ENCODE results near the gene ADCY3.

ADCY3 gene

DNA sequence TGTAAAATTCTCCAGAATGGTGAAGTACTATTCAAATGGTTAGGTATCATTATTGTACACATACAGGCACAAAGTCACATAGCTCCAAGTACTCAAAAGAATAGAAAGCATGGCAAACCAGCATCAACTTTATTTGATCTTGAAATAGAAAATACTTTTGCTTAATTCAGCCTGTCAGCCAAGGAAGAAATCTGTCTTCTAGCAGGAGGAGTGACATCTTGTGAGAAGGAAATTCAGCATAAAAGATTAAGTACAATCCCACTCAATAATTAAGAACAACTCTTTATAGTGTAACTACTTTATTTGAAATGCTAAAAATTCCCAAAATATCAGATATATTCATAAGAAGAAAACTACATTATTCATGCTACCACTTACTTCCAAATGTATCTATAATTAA, 35.9 kb upstream of the ADCY3 start:
- no peak overlapping the region for H3K4me3 ChIP-seq (ENCODE audit: low read depth, low read length)
- TF ChIP-seq, protein P1, sequence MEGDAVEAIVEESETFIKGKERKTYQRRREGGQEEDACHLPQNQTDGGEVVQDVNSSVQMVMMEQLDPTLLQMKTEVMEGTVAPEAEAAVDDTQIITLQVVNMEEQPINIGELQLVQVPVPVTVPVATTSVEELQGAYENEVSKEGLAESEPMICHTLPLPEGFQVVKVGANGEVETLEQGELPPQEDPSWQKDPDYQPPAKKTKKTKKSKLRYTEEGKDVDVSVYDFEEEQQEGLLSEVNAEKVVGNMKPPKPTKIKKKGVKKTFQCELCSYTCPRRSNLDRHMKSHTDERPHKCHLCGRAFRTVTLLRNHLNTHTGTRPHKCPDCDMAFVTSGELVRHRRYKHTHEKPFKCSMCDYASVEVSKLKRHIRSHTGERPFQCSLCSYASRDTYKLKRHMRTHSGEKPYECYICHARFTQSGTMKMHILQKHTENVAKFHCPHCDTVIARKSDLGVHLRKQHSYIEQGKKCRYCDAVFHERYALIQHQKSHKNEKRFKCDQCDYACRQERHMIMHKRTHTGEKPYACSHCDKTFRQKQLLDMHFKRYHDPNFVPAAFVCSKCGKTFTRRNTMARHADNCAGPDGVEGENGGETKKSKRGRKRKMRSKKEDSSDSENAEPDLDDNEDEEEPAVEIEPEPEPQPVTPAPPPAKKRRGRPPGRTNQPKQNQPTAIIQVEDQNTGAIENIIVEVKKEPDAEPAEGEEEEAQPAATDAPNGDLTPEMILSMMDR (IDR thresholded peaks at IDR 0.05; ENCODE audit: low read depth, low read length), result no peak

DNA sequence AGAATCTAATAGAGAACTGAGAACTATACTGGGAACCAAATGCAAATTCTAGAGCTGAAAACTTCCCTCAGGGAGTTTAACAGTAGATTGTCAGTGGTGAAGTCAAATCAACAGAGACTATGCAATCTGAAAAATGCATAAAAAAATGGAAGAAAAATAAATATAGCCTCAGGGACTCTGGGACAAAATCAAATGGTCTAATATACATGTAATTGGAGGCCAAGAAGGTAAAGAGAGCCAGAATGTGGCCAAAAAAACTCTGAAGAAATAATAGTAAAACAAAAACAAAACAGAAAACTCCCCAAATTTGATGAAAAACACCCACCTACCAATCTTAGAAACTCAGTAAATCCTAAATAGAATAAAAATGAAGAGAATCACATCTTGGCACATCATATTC, 35.2 kb upstream of the ADCY3 start:
- TF ChIP-seq, protein P1 (IDR thresholded peaks at IDR 0.05; ENCODE audit: low read depth, low read length), result no peak
- no peak overlapping the region for H3K4me3 ChIP-seq (ENCODE audit: low read depth, low read length)

DNA sequence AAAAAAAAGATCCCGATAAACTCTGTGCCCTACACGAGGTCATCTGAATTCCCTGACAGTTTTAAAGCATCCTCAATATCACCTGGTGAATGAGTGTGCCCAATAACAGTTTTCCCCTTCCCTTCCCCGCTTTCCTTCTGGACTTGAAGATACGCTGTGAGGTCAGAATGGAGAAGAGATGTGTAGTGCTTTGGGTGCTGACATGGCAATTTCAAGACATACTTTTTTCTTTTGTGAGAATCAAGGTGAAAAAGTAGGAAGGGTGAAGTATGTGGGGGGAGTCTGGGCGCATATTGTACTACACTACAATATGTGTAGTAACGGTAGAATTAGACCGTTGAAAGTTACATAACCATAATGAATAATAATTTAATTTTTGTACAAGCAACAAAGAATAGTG, 30.1 kb upstream of the ADCY3 start:
- H3K4me3 ChIP-seq (ENCODE audit: low read depth, low read length), result no peak overlapping the region
- TF ChIP-seq, protein P1 (IDR thresholded peaks at IDR 0.05; ENCODE audit: low read depth, low read length), result no peak

DNA sequence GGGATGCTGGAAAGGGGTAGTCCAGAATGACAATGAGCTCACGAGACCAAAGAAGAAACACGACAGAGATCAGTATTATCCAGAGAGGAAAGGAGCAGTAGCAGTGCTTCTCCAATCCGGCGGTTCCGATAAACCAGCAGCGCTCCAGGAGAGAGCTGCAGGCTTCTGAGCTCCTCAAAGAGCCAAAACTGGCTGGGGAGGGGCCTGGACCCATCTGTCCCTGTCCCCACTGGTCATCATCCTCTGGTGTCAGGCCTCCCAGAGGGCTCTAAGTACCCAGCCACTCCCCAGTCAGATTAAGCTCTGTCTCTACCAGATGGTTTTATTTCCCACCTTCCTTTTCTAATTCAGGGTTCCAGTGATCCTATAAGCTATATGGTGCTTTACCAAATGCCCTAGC, 28.5 kb upstream of the ADCY3 start:
- no peak overlapping the region for H3K4me3 ChIP-seq (ENCODE audit: low read depth, low read length)
- TF ChIP-seq, protein P1 (IDR thresholded peaks at IDR 0.05; ENCODE audit: low read depth, low read length), result no peak

DNA sequence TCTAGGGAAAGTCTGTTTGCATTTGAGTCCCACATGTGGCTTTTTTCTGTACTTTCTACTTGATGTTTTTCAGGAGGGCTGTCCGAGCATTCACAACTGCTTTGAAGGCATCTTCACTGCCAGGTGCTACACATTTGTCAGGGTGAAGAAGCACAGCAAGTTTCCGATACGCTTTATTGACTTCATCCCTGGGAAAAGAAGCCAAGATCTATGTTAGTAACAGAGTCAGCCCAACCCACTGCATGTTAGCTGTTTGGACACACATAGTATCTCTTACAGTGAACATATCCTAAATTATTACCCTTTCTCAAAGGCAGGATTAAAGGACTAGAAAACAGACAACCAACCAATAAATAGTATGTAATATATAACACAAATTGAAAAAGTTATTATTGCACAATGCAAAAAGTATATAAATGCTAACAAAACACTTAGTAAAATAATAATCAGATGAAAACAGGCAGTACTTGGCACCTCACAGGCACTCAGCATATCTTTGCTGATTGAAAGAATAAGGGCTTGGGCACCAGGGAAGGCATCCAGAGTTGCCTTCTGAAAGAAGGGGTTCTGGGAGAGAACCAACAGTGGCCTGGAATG, 27.6 kb upstream of the ADCY3 start:
- H3K4me3 ChIP-seq (ENCODE audit: low read depth, low read length), result no peak overlapping the region
- TF ChIP-seq, protein P1 (IDR thresholded peaks at IDR 0.05; ENCODE audit: low read depth, low read length), result no peak

DNA sequence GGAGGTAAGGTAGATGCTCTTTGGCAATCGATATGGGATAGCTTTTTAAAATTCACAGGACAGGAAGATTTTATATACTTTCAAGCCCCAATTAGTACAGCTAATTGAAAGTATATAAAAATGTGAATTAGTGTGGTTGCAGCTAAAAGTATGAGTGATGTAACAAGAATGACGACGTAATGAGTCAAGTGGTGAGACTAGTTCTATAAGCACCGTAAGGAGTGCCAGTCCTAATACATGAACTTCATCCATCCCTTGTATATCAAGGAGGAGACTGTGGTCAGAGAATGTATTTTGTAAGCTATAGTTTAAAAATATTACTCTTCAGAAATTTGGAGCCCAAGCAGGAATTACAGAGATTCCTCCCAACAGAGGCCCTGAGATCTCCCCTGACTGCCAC, 25.9 kb upstream of the ADCY3 start:
- H3K4me3 ChIP-seq (ENCODE audit: low read depth, low read length), result no peak overlapping the region
- TF ChIP-seq, protein P1 (IDR thresholded peaks at IDR 0.05; ENCODE audit: low read depth, low read length), result no peak

DNA sequence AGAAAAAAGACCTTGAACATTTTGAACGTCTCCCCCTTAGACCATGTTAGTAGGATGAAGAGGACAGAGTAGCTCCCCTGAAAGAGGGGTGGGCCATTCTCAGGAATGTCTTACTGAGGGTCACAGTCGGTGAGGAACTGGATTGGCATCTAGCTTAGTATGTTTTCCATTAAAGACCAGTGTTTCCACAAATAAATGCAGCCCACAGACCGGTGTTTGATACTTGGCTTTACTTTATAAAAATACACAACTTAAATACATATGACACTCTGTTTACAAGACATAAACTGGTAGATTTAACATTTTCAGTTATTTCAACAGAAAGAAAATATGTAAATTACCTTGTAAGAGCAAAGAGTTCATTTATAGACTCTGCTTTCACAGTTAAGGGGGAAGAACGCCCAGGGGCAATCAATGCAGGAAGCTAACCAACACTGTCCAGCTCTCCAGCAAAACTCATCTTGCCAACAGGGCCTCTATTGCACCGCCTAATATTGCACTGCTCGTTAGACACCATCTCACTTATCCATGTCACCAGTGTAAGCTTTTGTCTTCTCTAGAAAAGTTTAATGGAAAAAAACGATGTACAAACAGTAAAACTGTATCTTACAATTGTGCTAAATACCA, 23.5 kb upstream of the ADCY3 start:
- TF ChIP-seq, protein P1 (IDR thresholded peaks at IDR 0.05; ENCODE audit: low read depth, low read length), result no peak

More for the DNA sequence above, 23.5 kb upstream of the ADCY3 start:
- no peak overlapping the region for H3K4me3 ChIP-seq (ENCODE audit: low read depth, low read length)
